ENCODE data around the gene LRAT. TPM values are rescaled to one million over a fixed set of nuclear protein-coding genes. Genes with fewer than 3 reads are reported as not detected.

LRAT gene
- total and polyA plus RNA-seq, 2 of the 13 experiments (the other 11 are each of a cell fraction or from before 2014, with no cell fraction given): 0.11 TPM; not detected in 1

- no peak for FAIRE-seq
- CTCF ChIA-PET (ENCODE audit: low intra/inter-chr PET ratio, low total read pairs): no interaction called here
- H3K9me3 ChIP-seq (ENCODE audit: low read length): no peaks in the 10 kb centered on the region
These were observed 29.3 kb upstream of the LRAT start for GRCh38 chr4:154714339-154715040.

More at GRCh38 chr4:154714339-154715040, 29.3 kb upstream of the LRAT start:
- TF ChIP-seq PPARG (CRISPR knock-in tag; conservative IDR thresholded peaks at IDR 0.05): no peak
- no peak for TF ChIP-seq ZNF460 (CRISPR knock-in tag; IDR thresholded peaks at IDR 0.05; ENCODE audit: borderline replicate concordance)
- no peak for TF ChIP-seq SMARCE1 (IDR thresholded peaks at IDR 0.05; ENCODE audit: borderline replicate concordance)
- TF ChIP-seq CSRNP1 (CRISPR knock-in tag; IDR thresholded peaks at IDR 0.05): no peak
- TF ChIP-seq ZNF580 (CRISPR knock-in tag; IDR thresholded peaks at IDR 0.05; ENCODE audit: borderline replicate concordance, low read depth): no peak
- no peak for TF ChIP-seq ZNF280D (CRISPR knock-in tag; IDR thresholded peaks at IDR 0.05)
- no peak for TF ChIP-seq ZNF281 (CRISPR knock-in tag; IDR thresholded peaks at IDR 0.05; ENCODE audit: borderline replicate concordance)
- TF ChIP-seq NCOR1 (IDR thresholded peaks at IDR 0.05; ENCODE audit: borderline replicate concordance, low read length): no peak
- no TSS peak for BruUV-seq (replicated peaks)
- no peak overlapping the region for H3K4me3 ChIP-seq (replicated peaks in 1 of 3; ENCODE audit: insufficient read depth in 1 of 3, low read depth in 2 of 3, low read length in 3 of 3)
- POLR2A ChIA-PET: no interaction called here
- H3K36me3 ChIP-seq (replicated peaks in 1 of 2; ENCODE audit: control insufficient read depth in 1 of 2, insufficient read depth in 2 of 2, low read length in 2 of 2): no peaks in the 10 kb centered on the region
- no peak overlapping the region for H3K4me2 ChIP-seq (ENCODE audit: low read depth, low read length)
- intact Hi-C loops (cut with micrococcal nuclease; ENCODE audit: unreplicated experiment) (no loop called here), in situ Hi-C loops (cut with HindIII; ENCODE audit: extremely low pct_ligation_motif_present, low pct_unique_long_range_greater_than_20kb) (no loop called here)
- no peaks in the 10 kb centered on the region for H4K20me1 ChIP-seq (ENCODE audit: insufficient read depth, low read length)
- ATAC-seq (no peak), DNase-seq (ENCODE audit: low spot score) (no peak)
- no peak overlapping the region for H2AFZ ChIP-seq (ENCODE audit: low read length)
- H3K79me2 ChIP-seq (ENCODE audit: insufficient read depth, low read length): no peaks in the 10 kb centered on the region
- H3K9ac ChIP-seq (ENCODE audit: insufficient read depth, low read depth, low read length): no peak overlapping the region
- H3K27ac ChIP-seq (ENCODE audit: extremely low read length, insufficient read depth, low read length): no peak overlapping the region
- 2% methylated on average over 4 of the region's 4 CpGs for WGBS (ENCODE audit: low lambda C conversion rate)
- H3K4me1 ChIP-seq (ENCODE audit: insufficient read depth, low read length): no peaks in the 10 kb centered on the region
- H3K27me3 ChIP-seq (ENCODE audit: control insufficient read depth in 1 of 2, insufficient read depth in 2 of 2, low read length in 2 of 2): no peaks in the 10 kb centered on the region

All from HepG2 (cell line).